HG03139 (cell line): ENCODE data around the gene ATG7.
"Not testable (repeated sequence)": the region's sequence is repeated elsewhere in the genome, so short reads cannot be mapped to it uniquely, and the experiment has no call there.

Experiments used
- ATAC-seq: cut with Tn5 transposase; IDR thresholded peaks from one replicate; pipeline ENCODE4 v1.9.1; 2021; ENCODE audit not compliant: unreplicated experiment

The ATG7 gene

GRCh38 chr3:11459186-11459824, 187.1 kb downstream of the ATG7 start:
- ATAC-seq: no peak

DNA sequence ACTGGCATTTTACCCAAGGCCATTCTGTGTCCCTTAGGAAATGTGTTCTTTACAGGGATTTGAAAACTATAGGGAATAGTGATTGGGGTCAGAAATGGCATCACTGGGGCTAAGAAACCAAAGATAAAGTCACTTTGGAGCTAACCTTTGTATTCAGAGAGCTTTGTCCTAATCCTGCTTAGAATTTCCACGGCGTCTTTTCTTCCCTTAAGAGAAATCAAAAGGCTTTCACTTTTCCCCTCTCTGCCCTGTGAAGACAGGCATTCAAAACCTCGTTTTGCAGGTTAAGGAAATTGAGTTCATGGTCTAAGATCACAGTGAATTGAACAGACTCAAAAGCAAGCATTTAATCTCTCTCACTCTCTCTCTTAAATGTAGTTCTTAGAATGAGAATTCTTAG, 189.0 kb downstream of the ATG7 start:
- ATAC-seq: no peak

DNA sequence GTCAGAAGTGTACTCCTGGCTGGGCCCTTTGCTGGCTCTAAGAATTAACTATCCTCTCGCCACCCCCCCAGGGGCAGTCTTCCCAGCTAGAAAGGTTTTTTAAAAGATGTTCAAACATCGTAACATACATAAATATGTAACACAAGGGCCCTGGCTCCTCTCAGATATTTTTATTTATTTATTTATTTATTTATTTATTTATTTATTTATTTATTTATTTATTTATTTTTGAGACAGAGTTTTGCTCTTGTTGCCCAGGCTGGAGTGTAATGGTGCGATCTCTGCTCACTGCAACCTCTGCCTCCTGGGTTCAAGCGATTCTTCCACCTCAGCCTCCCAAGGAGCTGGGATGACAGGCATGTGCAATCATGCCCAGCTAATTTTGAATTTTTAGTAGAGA, 190.5 kb downstream of the ATG7 start:
- not testable (repeated sequence) for ATAC-seq

GRCh38 chr3:11463591-11463990, 191.4 kb downstream of the ATG7 start:
- ATAC-seq: no peak

DNA sequence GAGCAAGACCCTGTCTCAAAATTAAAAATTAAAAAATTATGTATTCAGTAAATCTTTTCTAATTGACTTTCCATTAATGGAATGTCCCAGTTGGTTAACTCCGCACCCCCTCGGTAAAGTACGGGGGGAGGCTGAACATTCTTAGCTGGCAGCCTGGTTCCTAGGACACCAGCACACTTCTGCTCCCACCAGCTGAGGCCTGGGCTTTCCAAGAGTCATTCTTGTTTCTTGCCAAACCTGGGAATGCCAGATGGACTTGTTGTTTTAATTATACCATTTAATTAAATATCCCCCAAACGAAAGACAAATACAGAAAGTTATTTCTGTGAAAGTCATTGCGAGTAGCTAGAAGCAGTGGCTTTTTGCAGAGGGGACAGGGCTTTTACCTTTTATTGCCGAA, 192.2 kb downstream of the ATG7 start:
- no peak for ATAC-seq

DNA sequence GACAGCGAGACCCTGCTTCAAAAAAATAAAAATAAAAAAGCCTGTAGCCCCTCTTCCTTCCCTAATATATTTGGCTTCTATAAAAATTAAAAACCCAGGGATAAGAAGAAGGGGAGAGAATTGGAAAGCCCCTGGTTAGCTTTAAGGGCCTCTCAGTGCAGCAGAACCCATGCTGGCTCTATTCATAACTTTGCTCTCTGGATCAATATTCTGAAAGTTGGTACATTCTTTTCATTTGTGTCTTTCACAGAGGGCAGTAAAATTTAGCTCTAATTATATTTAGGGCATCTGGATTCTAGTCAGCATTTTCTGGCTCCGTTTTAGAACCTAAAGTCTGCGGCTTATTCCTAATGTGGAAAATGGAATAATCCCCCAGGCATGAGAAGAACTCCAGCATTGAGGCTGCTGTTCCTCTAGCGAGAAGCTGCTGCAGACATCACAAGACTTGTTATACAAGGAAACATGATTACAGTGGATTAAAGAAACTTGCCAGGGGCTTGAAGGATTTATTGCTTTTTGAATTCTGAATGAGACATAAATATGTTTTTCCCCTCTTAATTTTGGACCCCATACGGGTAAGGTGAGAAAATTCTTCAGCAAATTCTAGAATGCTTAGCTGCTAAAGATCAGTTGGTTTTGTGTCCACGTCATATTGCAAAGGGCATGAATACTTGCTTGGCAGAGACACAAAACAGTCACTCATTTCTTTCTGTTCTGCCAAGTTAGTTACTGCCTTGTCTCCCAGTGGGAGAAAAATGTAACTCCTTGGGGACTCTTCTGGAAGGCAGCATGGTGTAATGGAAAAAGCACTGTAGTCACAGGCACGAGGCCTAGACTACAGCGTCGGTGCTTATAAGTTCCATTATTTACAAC, 193.8 kb downstream of the ATG7 start:
- no peak for ATAC-seq

DNA sequence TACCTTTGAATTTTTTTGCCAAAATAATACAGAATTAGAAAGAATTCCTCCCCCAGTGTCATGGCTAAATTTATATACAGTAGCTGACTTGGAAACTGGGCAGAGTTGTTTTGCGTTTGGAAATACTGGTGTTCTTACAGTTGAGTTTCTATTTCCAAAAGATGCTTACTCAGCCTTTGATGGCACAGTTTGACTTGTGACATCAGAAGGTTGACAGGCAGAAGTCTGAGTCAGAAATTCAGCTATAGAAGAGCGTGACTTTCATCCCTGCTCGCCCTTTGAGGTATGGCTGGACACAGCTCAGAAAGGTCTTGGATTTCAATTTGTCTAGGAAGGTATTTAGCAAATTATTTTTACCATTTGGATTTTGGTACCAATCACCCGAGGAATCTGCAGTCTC, 195.7 kb downstream of the ATG7 start:
- ATAC-seq: no peak

GRCh38 chr3:11470031-11470853, 198.0 kb downstream of the ATG7 start:
- no peak for ATAC-seq

DNA sequence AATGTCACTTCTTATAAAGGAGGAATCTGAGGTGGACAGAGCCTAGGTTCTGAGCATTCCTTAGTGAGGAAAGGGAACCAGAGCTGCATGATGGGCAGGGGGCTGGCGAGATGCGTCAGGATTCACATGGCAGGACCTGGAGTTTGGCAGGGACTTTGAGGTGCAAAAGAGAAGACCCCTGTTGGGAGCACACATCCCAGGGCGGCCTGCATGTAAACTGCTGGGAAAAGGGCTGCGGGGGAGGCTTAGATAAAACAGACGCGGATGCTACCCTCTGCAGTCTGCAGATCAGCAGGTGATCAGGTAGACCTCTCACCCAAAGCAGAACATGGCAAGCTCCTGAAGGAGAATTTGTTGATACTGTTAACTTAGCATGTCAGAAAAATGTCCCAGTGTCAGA, 203.1 kb downstream of the ATG7 start:
- no peak for ATAC-seq

GRCh38 chr3:11476735-11477144, 204.5 kb downstream of the ATG7 start:
- ATAC-seq: no peak

DNA sequence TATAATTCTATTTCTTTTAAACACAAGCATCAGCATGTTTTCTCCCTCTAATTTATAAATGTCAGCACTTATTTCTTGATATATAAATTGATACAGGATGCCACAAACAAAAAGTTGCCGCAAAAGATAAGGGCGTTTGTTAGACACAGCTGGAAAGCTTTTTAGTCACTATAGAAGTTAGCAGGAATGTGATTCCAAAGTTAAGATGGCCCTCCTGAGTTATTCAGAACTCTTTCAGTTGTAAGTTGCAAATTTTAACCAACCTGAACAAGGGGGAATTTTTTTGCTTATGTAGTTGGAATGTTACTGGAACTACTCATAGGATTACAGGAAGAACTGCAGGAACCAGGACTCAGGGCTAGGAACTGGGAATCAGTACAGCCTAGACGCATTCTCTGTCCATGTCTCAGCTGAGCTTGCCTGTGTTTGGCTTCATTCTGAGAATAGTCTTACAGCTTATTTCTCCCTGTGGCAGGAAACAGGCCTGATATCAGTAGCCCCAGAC, 205.3 kb downstream of the ATG7 start:
- ATAC-seq: no peak

GRCh38 chr3:11478167-11478566, 206.0 kb downstream of the ATG7 start:
- no peak for ATAC-seq

- no peak for ATAC-seq
Observed at GRCh38 chr3:11479221-11479620, 207.0 kb downstream of the ATG7 start.

DNA sequence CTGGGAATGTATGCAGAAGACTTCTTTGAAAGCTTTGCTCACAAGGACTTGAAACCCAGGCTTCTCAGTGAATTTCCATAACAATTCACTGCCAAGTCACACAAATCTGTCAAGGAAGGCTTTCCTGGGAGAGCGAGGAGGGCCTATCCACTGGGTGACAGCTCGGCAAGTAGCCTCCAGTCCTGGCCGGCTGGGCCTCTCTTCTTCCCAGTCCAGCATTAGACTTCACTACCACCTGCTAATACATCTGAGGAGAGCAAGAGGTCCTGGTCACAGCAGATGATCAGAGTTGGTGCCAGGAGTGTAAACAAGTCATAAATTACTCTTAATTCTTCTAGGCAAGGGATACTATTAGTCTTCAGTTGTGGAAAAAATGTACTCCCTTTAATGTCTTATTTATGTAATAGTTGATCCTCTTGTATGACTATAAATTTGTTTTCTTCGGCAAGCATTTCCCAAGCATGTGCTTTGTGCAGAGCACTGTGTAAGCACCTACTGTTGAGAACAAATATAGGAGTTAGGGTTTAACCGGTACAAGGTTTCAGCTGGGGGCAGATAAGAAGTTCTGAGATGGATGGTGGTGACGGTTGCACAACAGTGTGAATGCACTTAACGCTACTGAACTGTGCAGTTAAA, 208.6 kb downstream of the ATG7 start:
- no peak for ATAC-seq

DNA sequence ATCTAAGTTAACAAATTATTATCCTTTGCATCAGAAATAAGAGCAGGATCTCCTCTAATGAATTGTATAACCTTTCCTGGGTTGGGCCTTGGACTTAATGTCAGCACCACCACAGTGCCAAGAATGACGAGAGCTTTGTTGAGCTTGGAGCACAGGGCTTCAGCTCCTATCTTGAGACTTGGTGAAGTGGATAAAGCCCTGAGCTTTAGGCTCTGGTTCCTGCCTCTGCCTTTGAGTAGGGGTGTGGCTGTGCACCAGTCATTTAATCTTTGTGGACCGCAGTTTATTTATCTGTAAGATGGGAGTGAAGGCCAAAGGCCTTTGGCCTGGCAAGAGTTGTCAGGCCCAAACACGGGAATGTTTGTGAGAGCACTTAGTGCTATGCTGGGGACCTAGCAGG, 209.4 kb downstream of the ATG7 start:
- ATAC-seq: no peak

GRCh38 chr3:11482021-11482420, 209.8 kb downstream of the ATG7 start:
- no peak for ATAC-seq

DNA sequence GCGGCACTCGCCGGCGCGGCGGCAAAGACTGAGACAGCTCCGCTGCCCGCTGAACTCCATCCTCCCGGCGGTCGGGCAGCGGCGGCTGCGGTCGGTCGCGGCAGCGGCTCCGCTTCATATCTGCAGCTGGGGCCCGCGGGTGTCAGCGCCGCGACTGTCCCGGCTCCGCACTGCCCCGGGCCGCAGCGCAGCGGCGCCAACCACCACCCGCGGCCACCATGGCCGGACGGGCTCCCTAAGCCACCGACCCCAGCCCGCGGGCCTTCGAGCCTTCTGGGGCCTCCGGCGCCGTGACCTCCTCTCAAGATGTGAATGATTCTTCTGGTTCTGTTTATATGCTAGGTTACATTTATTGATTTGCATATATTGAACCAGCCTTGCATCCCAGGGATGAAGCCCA, 216.2 kb downstream of the ATG7 start:
- ATAC-seq: not testable (repeated sequence)

GRCh38 chr3:11494131-11494916, 222.1 kb downstream of the ATG7 start:
- no peak for ATAC-seq

- no peak for ATAC-seq
Observed at GRCh38 chr3:11495948-11496557, 223.9 kb downstream of the ATG7 start.

GRCh38 chr3:11498177-11498576, 226.0 kb downstream of the ATG7 start:
- no peak for ATAC-seq
